Dorsolateral prefrontal cortex (tissue), 118 donors: ENCODE measurements around the gene MYT1. TPM values are rescaled to one million over a fixed set of nuclear protein-coding genes. Genes with fewer than 3 reads are reported as not detected.

Experiments
- total RNA-seq, 120 experiments: library from RNA; stranded (reverse); gene quantifications; one replicate each; pipeline versions ENCODE4 v1.2.3 to v1.2.4, GENCODE V29; 2022

MYT1 gene
- total RNA-seq, 120 experiments from 2014 or later = 4.4 to 16.0 (median 8.6) TPM

Other genes with a start within 250 kb of the MYT1 start
- 10 to 100 TPM; 22.1 to 74.1 (median 40.8) TPM for gene UCKL1, start 208.0 kb upstream of the MYT1 start, total RNA-seq
- gene ZNF512B, start 194.5 kb upstream of the MYT1 start, total RNA-seq = 10 to 100 TPM; 18.7 to 37.5 (median 26.3) TPM
- gene SAMD10, start 184.8 kb upstream of the MYT1 start, total RNA-seq = 10 to 100 TPM in 38 of 120 experiments, 1 to 10 TPM in 82; 4.0 to 15.8 (median 8.8) TPM
- 10 to 100 TPM; 41.9 to 83.8 (median 68.3) TPM for gene PRPF6, start 183.3 kb upstream of the MYT1 start, total RNA-seq
- gene C20orf204, start 128.3 kb upstream of the MYT1 start, total RNA-seq = 1 to 10 TPM; 1.4 to 6.3 (median 3.1) TPM
- gene SOX18, start 114.8 kb upstream of the MYT1 start, total RNA-seq = 10 to 100 TPM in 46 of 120 experiments, 1 to 10 TPM in 74; 2.1 to 27.7 (median 9.1) TPM
- 100 to 1,000 TPM; 105 to 197 (median 137) TPM for gene TCEA2, start 101.3 kb upstream of the MYT1 start, total RNA-seq
- gene RGS19, start 84.9 kb upstream of the MYT1 start, total RNA-seq = 10 to 100 TPM in 47 of 120 experiments, 1 to 10 TPM in 73; 3.4 to 22.4 (median 9.0) TPM
- 10 to 100 TPM in 118 of 120 experiments, 1 to 10 TPM in 2; 6.8 to 31.5 (median 21.2) TPM for gene OPRL1, start 84.4 kb upstream of the MYT1 start, total RNA-seq
- 1 to 10 TPM; 1.3 to 8.3 (median 3.5) TPM for gene LKAAEAR1, start 80.1 kb upstream of the MYT1 start, total RNA-seq
- 1 to 10 TPM in 95 of 120 experiments, under 1 TPM in 22, not detected in 3; 0.35 to 6.4 (median 1.8) TPM for gene NPBWR2, start 56.9 kb upstream of the MYT1 start, total RNA-seq
- 100 to 1,000 TPM in 58 of 120 experiments, 10 to 100 TPM in 62; 66.2 to 152 (median 98.4) TPM for gene PCMTD2, start 91.3 kb downstream of the MYT1 start, total RNA-seq